HCT116 (cell line): ENCODE data around the gene CSRP1. TPM values are rescaled to one million over a fixed set of nuclear protein-coding genes. Genes with fewer than 3 reads are reported as not detected.

ENCODE experiments used
- ATAC-seq: fragments of 200-7000 bp; cut with Tn5 transposase; 2 replicates; pipeline ENCODE4 v1.9.1; 2020; ENCODE audit warnings: mild to moderate bottlenecking, moderate library complexity
- BruUV-seq: library from RNA; stranded (reverse); fragments of 400-500 nt; replicated peaks from 2 replicates; lab custom pipeline; 2021; lab: Mats Ljungman, UMichigan
- CTCF ChIA-PET: fragments of 300-600 bp; sonication (Branson Sonifier 250); formaldehyde crosslinking; loops from one replicate; lab custom pipeline; 2021; ENCODE audit warnings: antibody characterized with exemption; lab: Charles Lee
- POLR2A ChIA-PET: fragments of 300-600, 350-600 bp; sonication (Branson Sonifier 250); formaldehyde crosslinking; loops from one replicate; lab custom pipeline; 2021; ENCODE audit warnings: antibody characterized with exemption; lab: Charles Lee
- RAD21 ChIA-PET, 2 experiments: fragments of 300-600 bp; sonication (Branson Sonifier 250); formaldehyde crosslinking; loops; one replicate each; lab custom pipeline; 2023; ENCODE audit warnings: low total read pairs in 2 of 2; ENCODE audit not compliant: uncharacterized antibody in 2 of 2, unreplicated experiment in 2 of 2, low non-redundant PET in 1 of 2; lab: Charles Lee
- DNase-seq: peaks from one replicate; pipeline ENCODE4 v3.0.0-alpha.2; 2010; ENCODE audit warnings: low read depth, low spot score
- H2AFZ ChIP-seq: fragments of 200-600 bp; shearing (Covaris generic), sonication (generic); 2 replicates; pipeline ENCODE4 v1.6.1; 2017; ENCODE audit warnings: low read depth, mixed run types, mixed read lengths, antibody characterized with exemption, low read length; ENCODE audit not compliant: poor library complexity, severe bottlenecking
- H3K27ac ChIP-seq: 2 replicates; pipeline ENCODE4 v1.5.1; 2012; ENCODE audit warnings: low read depth, low read length
- H3K27me3 ChIP-seq: fragments of 200-600 bp; sonication (generic); 2 replicates; pipeline ENCODE4 v1.6.1; 2016; ENCODE audit warnings: mixed run types, low read length, mixed read lengths; ENCODE audit not compliant: insufficient read depth
- H3K36me3 ChIP-seq, 2 experiments: fragments of 200-500 bp in 1 of 2; fragments of 200-600 bp in 1 of 2; sonication (Bioruptor generic) in 1 of 2; sonication (generic) in 1 of 2; 2 replicates each; pipeline versions ENCODE4 v1.5.1 to v1.6.1; 2014 to 2016; ENCODE audit warnings: low read length in 2 of 2, inconsistent platforms in 1 of 2, mixed read lengths in 1 of 2, mixed run types in 1 of 2; ENCODE audit not compliant: insufficient read depth in 2 of 2, control insufficient read depth in 1 of 2
- H3K4me1 ChIP-seq, 2 experiments: fragments of 200-600 bp in 1 of 2; sonication (generic) in 1 of 2; 2 replicates each; pipeline versions ENCODE4 v1.5.1 to v1.6.1; 2012 to 2017; ENCODE audit warnings: low read length in 2 of 2, inconsistent platforms in 1 of 2, mild to moderate bottlenecking in 1 of 2, mixed read lengths in 1 of 2, mixed run types in 1 of 2, moderate library complexity in 1 of 2; ENCODE audit not compliant: insufficient read depth in 2 of 2, control insufficient read depth in 1 of 2
- H3K4me2 ChIP-seq: fragments of 200-600 bp; sonication (generic); 2 replicates; pipeline ENCODE4 v1.6.1; 2017; ENCODE audit warnings: mixed run types, low read length, mixed read lengths
- H3K4me3 ChIP-seq, 2 experiments: fragments of 200-600 bp in 1 of 2; sonication (generic) in 1 of 2; replicated peaks in 1 of 2; 2 replicates each; pipeline ENCODE4 v1.5.1; 2011 to 2016; ENCODE audit warnings: low read length in 2 of 2, control low read depth in 1 of 2, low read depth in 1 of 2, mild to moderate bottlenecking in 1 of 2, mixed read lengths in 1 of 2, mixed run types in 1 of 2
- H3K79me2 ChIP-seq: fragments of 200-600 bp; sonication (generic); 2 replicates; pipeline ENCODE4 v1.6.1; 2017; ENCODE audit warnings: mild to moderate bottlenecking, mixed run types, low read length, moderate library complexity, mixed read lengths; ENCODE audit not compliant: insufficient read depth
- H3K9ac ChIP-seq: fragments of 200-600 bp; sonication (generic); 2 replicates; pipeline ENCODE4 v1.6.1; 2016; ENCODE audit warnings: low read length, mixed read lengths
- H3K9me2 ChIP-seq: fragments of 200-600 bp; sonication (generic), shearing (Covaris generic); 2 replicates; pipeline ENCODE4 v1.6.1; 2017; ENCODE audit warnings: mixed run types, mild to moderate bottlenecking, moderate library complexity; ENCODE audit not compliant: insufficient read depth
- H3K9me3 ChIP-seq, 2 experiments: fragments of 200-500 bp in 1 of 2; fragments of 200-600 bp in 1 of 2; sonication (Bioruptor generic) in 1 of 2; sonication (generic) in 1 of 2; 2 replicates each; pipeline ENCODE4 v1.6.1; 2014 to 2017; ENCODE audit warnings: low read length in 2 of 2, mixed read lengths in 2 of 2, inconsistent platforms in 1 of 2, low read depth in 1 of 2, mild to moderate bottlenecking in 1 of 2, mixed run types in 1 of 2, moderate library complexity in 1 of 2; ENCODE audit not compliant: control insufficient read depth in 1 of 2, insufficient read depth in 1 of 2
- H4K20me1 ChIP-seq: fragments of 200-600 bp; sonication (generic), shearing (Covaris generic); 2 replicates; pipeline ENCODE4 v1.6.1; 2017; ENCODE audit warnings: mixed run types, mild to moderate bottlenecking, moderate library complexity; ENCODE audit not compliant: insufficient read depth
- ATF3 ChIP-seq: IDR thresholded peaks from 2 replicates; pipeline ENCODE4 v1.6.1; 2012
- POLR2AphosphoS5 ChIP-seq: IDR thresholded peaks from 2 replicates; pipeline ENCODE4 v1.6.1; 2011; ENCODE audit warnings: mild to moderate bottlenecking, low read depth, low read length, moderate library complexity
- SRF ChIP-seq: IDR thresholded peaks from 2 replicates; pipeline ENCODE4 v1.6.1; 2012; ENCODE audit warnings: low read depth
- TCF7L2 ChIP-seq: IDR thresholded peaks from 2 replicates; pipeline ENCODE4 v1.7.0; 2011; ENCODE audit warnings: borderline replicate concordance, inconsistent platforms; ENCODE audit not compliant: insufficient read depth, insufficient read length; ENCODE audit errors: extremely low read depth
- YY1 ChIP-seq: IDR thresholded peaks from 2 replicates; pipeline ENCODE4 v1.6.1; 2011; ENCODE audit warnings: low read length, low read depth, moderate library complexity, mild to moderate bottlenecking; ENCODE audit not compliant: insufficient replicate concordance; ENCODE audit errors: extremely low read depth
- intact Hi-C: fragments of 100-400 bp; cut with micrococcal nuclease; formaldehyde crosslinking; loops from 2 replicates; pipeline ENCODE4 v1.10.0; 2022
- total RNA-seq: library from RNA; stranded (reverse); gene quantifications from one replicate; pipeline ENCODE4 v1.2.1, GENCODE V29; 2021; ENCODE audit not compliant: unreplicated experiment

Gene CSRP1
- total RNA-seq, 1 experiment from 2014 or later = 51.7 TPM

DNA sequence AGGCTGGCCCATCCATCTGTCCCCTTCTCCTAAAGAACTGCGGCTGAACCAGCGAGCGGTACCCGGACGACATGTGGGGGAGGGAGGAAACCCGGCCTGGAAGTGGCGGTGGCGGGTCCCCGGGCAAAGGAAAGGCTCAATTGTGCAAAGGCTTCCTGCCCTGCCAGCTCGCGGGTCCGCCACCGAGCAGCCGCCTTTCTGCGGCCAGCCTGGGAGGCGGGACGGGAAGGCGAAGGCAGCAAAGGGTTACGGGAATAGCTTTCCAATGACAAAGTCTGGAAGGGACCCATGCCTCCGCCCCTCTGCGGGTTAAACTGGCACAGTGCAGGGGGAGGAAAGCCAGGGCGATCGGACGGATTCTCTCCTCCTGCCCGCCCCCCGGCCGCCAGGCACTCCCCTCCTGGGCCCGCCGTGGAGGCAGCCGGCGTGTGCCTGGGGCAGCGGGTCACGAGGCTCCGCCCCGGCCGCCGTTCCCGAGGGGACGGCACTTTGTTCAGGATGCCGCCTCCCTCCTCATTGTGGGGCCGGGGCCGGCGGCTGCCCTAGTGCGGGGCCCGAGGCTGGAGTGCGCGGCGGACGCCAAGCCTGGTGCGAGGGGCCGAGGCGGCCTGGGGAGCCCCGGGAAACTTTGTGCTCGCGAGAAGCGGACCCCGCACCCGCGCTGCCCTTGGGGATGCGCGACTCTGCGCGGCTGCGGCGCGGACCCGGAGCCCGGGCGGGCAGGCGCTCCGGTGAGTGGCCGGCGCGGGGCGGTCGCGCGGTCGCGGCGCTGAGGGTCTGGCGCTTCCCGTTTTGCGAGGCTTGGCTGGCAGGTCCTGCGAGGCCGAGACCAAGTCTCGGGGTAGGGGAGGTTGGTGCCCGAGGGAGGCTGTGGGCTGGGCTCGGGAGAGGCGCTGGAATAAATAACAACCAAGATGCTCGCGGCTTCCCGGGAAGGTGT is 32.0 kb upstream of the CSRP1 start, which contains the start of gene NAV1:
TSS of gene NAV1 (plus strand) at position 516 of the 940 bp plus-strand sequence. CDS start 83,758 bp downstream, outside the sequence.
- ChIA-PET RAD21 (no interaction called here), CTCF (interaction anchor here (2.2 kb wide), 1 partner anchor 26 kb away, joined by 6 read pairs; no protein-coding TSS in a partner anchor), POLR2A (no interaction called here)
- H3K36me3 ChIP-seq = no peaks in the 10 kb centered on the region
- BruUV-seq = no TSS peak
- H3K9me2 ChIP-seq = no peaks in the 10 kb centered on the region
- H3K4me1 ChIP-seq = peaks cover 24 to 52% of the 10 kb centered on the region in 2 experiments
- H3K79me2 ChIP-seq = no peaks in the 10 kb centered on the region
- H3K27ac ChIP-seq = no peak within 1 kb of the TSS; the same call in 1 of the 2 replicates
- H3K4me3 ChIP-seq = peak within 1 kb of the TSS; percentile 39 to 56
- TF ChIP-seq SRF = no peak
- peak; percentile 55 for TF ChIP-seq TCF7L2
- H4K20me1 ChIP-seq = no peaks in the 10 kb centered on the region
- H3K9ac ChIP-seq = peak within 1 kb of the TSS; percentile 41
- H3K4me2 ChIP-seq = peak within 1 kb of the TSS; percentile 79
- peak; percentile 71 for ATAC-seq
- no peaks in the 10 kb centered on the region for H3K9me3 ChIP-seq
- intact Hi-C loops = no loop called here
- no peak for DNase-seq
- no peak within 1 kb of the TSS for H2AFZ ChIP-seq
- no peaks in the 10 kb centered on the region for H3K27me3 ChIP-seq

GRCh38 chr1:201537891-201538611 is 31.1 kb upstream of the CSRP1 start:
- H3K27ac ChIP-seq = no peak overlapping the region
- ChIA-PET RAD21 (no interaction called here), CTCF (interaction anchor here (2.2 kb wide), 1 partner anchor 25 kb away, joined by 6 read pairs; no protein-coding TSS in a partner anchor), POLR2A (no interaction called here)
- no peak for TF ChIP-seq POLR2AphosphoS5
- TF ChIP-seq SRF = no peak
- no peak for TF ChIP-seq YY1
- TF ChIP-seq ATF3 = no peak
- peak overlapping the region; percentile 41 for H3K9ac ChIP-seq
- intact Hi-C loops = no loop called here
- H2AFZ ChIP-seq = no peak overlapping the region
- no peaks in the 10 kb centered on the region for H3K9me2 ChIP-seq
- ATAC-seq (peak; percentile 12), DNase-seq (no peak)
- BruUV-seq = no TSS peak
- H3K4me1 ChIP-seq = peaks cover 24 to 52% of the 10 kb centered on the region in 2 experiments
- H3K4me2 ChIP-seq = peak overlapping the region; percentile 79
- no peaks in the 10 kb centered on the region for H3K9me3 ChIP-seq
- H4K20me1 ChIP-seq = no peaks in the 10 kb centered on the region
- H3K27me3 ChIP-seq = no peaks in the 10 kb centered on the region
- no peaks in the 10 kb centered on the region for H3K79me2 ChIP-seq
- no peaks in the 10 kb centered on the region for H3K36me3 ChIP-seq
- peak overlapping the region; percentile 39 to 56 for H3K4me3 ChIP-seq
